ENCODE data around the gene PIERCE2. TPM values are rescaled to one million over a fixed set of nuclear protein-coding genes. Genes with fewer than 3 reads are reported as not detected.

The PIERCE2 gene
- total RNA-seq, 1 experiment from 2014 or later = 2.1 TPM

- H3K4me3 ChIP-seq = no peak overlapping the region
- no peaks in the 10 kb centered on the region for H3K27me3 ChIP-seq (ENCODE audit: insufficient read depth, low read depth)
- peaks cover 9% of the 10 kb centered on the region for H3K79me2 ChIP-seq (ENCODE audit: low read depth)
- DNase-seq = no peak
- CTCF ChIA-PET = no interaction called here
- TF ChIP-seq CTCF (conservative IDR thresholded peaks at IDR 0.05) (no peak), EZH2 (IDR thresholded peaks at IDR 0.05; ENCODE audit: low read depth) (no peak)
- H3K9me3 ChIP-seq (ENCODE audit: insufficient read depth, low read depth) = no peaks in the 10 kb centered on the region
- H3F3A ChIP-seq (ENCODE audit: insufficient read depth, low read depth) = 0 out of 2 replicates have a peak, but pooled peaks cover 4% of the 10 kb centered on the region
- intact Hi-C loops (cut with micrococcal nuclease; ENCODE audit: unreplicated experiment) = loop anchor here (10.0 kb wide), 1 partner anchor 207 kb away; the partner anchor contains the start of gene RSL24D1
- no peaks in the 10 kb centered on the region for H4K20me1 ChIP-seq (ENCODE audit: insufficient read depth)
- POLR2A ChIA-PET (ENCODE audit: unreplicated experiment) = interaction anchor here (0.6 kb wide), 1 partner anchor 795 kb away, joined by 7 read pairs; no protein-coding TSS in a partner anchor
- BruUV-seq (replicated peaks) = no TSS peak
- no peak overlapping the region for H3K27ac ChIP-seq
- peaks cover 32% of the 10 kb centered on the region for H3K4me1 ChIP-seq (replicated peaks; ENCODE audit: insufficient read depth)
- no peak overlapping the region for H2AFZ ChIP-seq
- H3K9me2 ChIP-seq (ENCODE audit: insufficient read depth) = no peaks in the 10 kb centered on the region
- no peaks in the 10 kb centered on the region for H3K36me3 ChIP-seq (ENCODE audit: low read depth)
- H3K4me2 ChIP-seq = no peak overlapping the region
These were observed 6.5 kb upstream of the PIERCE2 start for GRCh38 chr15:55401786-55402246.

GRCh38 chr15:55402707-55403106 lies 5.6 kb upstream of the PIERCE2 start:
- POLR2A ChIA-PET (ENCODE audit: unreplicated experiment) = interaction anchor here (0.6 kb wide), 1 partner anchor 988 kb away, joined by 6 read pairs; no protein-coding TSS in a partner anchor
- no peak for TF ChIP-seq EZH2 (IDR thresholded peaks at IDR 0.05; ENCODE audit: low read depth)
- TF ChIP-seq CTCF (conservative IDR thresholded peaks at IDR 0.05) = no peak
- H2AFZ ChIP-seq = peak overlapping the region; percentile 52; the same call in 1 of the 2 replicates
- H3K79me2 ChIP-seq (ENCODE audit: low read depth) = peaks cover 13% of the 10 kb centered on the region
- H3K36me3 ChIP-seq (ENCODE audit: low read depth) = no peaks in the 10 kb centered on the region
- H3K4me1 ChIP-seq (replicated peaks; ENCODE audit: insufficient read depth) = peaks cover 32% of the 10 kb centered on the region
- intact Hi-C loops (cut with micrococcal nuclease; ENCODE audit: unreplicated experiment) = loop anchor here (10.0 kb wide), 1 partner anchor 208 kb away; the partner anchor contains the start of gene RSL24D1
- H3K27me3 ChIP-seq (ENCODE audit: insufficient read depth, low read depth) = no peaks in the 10 kb centered on the region
- BruUV-seq (replicated peaks) = no TSS peak
- DNase-seq = no peak
- H3K4me2 ChIP-seq = peak overlapping the region; percentile 54
- peak overlapping the region; percentile 15; the same call in 1 of the 2 replicates for H3K4me3 ChIP-seq
- no peaks in the 10 kb centered on the region for H4K20me1 ChIP-seq (ENCODE audit: insufficient read depth)
- H3K9me3 ChIP-seq (ENCODE audit: insufficient read depth, low read depth) = no peaks in the 10 kb centered on the region
- CTCF ChIA-PET = no interaction called here
- H3F3A ChIP-seq (ENCODE audit: insufficient read depth, low read depth) = 0 out of 2 replicates have a peak, but pooled peaks cover 4% of the 10 kb centered on the region
- peak overlapping the region; percentile 93 for H3K27ac ChIP-seq
- H3K9me2 ChIP-seq (ENCODE audit: insufficient read depth) = no peaks in the 10 kb centered on the region

- Histone ChIP-seq H3F3A (ENCODE audit: insufficient read depth, low read depth) (peaks cover 5% of the 10 kb centered on the region; the same call in 1 of the 2 replicates), H3K4me3 (peak overlapping the region; percentile 15; the same call in 1 of the 2 replicates), H3K27me3 (ENCODE audit: insufficient read depth, low read depth) (no peaks in the 10 kb centered on the region), H2AFZ (no peak overlapping the region), H3K9me2 (ENCODE audit: insufficient read depth) (no peaks in the 10 kb centered on the region), H3K9me3 (ENCODE audit: insufficient read depth, low read depth) (no peaks in the 10 kb centered on the region), H3K4me2 (peak overlapping the region; percentile 54), H3K36me3 (ENCODE audit: low read depth) (no peaks in the 10 kb centered on the region), H3K79me2 (ENCODE audit: low read depth) (peaks cover 13% of the 10 kb centered on the region), H3K27ac (peak overlapping the region; percentile 93), H3K4me1 (replicated peaks; ENCODE audit: insufficient read depth) (peaks cover 32% of the 10 kb centered on the region), H4K20me1 (ENCODE audit: insufficient read depth) (no peaks in the 10 kb centered on the region)
- no TSS peak for BruUV-seq (replicated peaks)
- POLR2A ChIA-PET (ENCODE audit: unreplicated experiment) = no interaction called here
- CTCF ChIA-PET = no interaction called here
- TF ChIP-seq CTCF (conservative IDR thresholded peaks at IDR 0.05) = no peak
- TF ChIP-seq EZH2 (IDR thresholded peaks at IDR 0.05; ENCODE audit: low read depth) = no peak
- intact Hi-C loops (cut with micrococcal nuclease; ENCODE audit: unreplicated experiment) = loop anchor here (10.0 kb wide), 1 partner anchor 209 kb away; the partner anchor contains the start of gene RSL24D1
- peak in 1 of 2 experiments; percentile 48 for DNase-seq
These were observed 4.8 kb upstream of the PIERCE2 start for GRCh38 chr15:55403531-55403930.

Data from PC-9 (cell line).